KMS-11 (cell line): ENCODE results near the gene SPON2.
"Not testable (repeated sequence)": the region's sequence is repeated elsewhere in the genome, so short reads cannot be mapped to it uniquely, and the experiment has no call there.

ENCODE experiments used
- H2AFZ ChIP-seq: fragments of 200-600 bp; sonication (generic); 2 replicates; pipeline ENCODE4 v1.6.1; 2016; ENCODE audit warnings: antibody characterized with exemption, mixed run types, low read depth
- H3K27ac ChIP-seq: fragments of 200-600 bp; sonication (generic); 2 replicates; pipeline ENCODE4 v1.6.1; 2016; ENCODE audit warnings: mild to moderate bottlenecking, mixed run types
- H3K27me3 ChIP-seq: fragments of 200-600 bp; sonication (generic); 2 replicates; pipeline ENCODE4 v1.6.1; 2017; ENCODE audit warnings: mild to moderate bottlenecking, low read depth, mixed run types, moderate library complexity; ENCODE audit not compliant: insufficient read depth
- H3K36me3 ChIP-seq: fragments of 200-600 bp; sonication (generic); 2 replicates; pipeline ENCODE4 v1.6.1; 2017; ENCODE audit warnings: mild to moderate bottlenecking, mixed run types; ENCODE audit not compliant: insufficient read depth
- H3K4me1 ChIP-seq: fragments of 200-600 bp; sonication (generic); 2 replicates; pipeline ENCODE4 v1.6.1; 2016; ENCODE audit warnings: mild to moderate bottlenecking, low read depth, mixed run types; ENCODE audit not compliant: poor library complexity, severe bottlenecking
- H3K4me2 ChIP-seq: fragments of 200-600 bp; sonication (generic); 2 replicates; pipeline ENCODE4 v1.7.0; 2016; ENCODE audit warnings: mild to moderate bottlenecking, mixed run types
- H3K4me3 ChIP-seq: fragments of 200-600 bp; sonication (generic); IDR thresholded peaks from 2 replicates; pipeline ENCODE4 v1.6.1; 2017; ENCODE audit warnings: low read depth, low read length, mixed read lengths; ENCODE audit not compliant: insufficient read depth
- H3K79me2 ChIP-seq: fragments of 200-600 bp; sonication (generic); 2 replicates; pipeline ENCODE4 v1.6.1; 2016; ENCODE audit warnings: low read depth, mixed run types; ENCODE audit not compliant: insufficient read depth
- H3K9ac ChIP-seq: fragments of 200-600 bp; sonication (generic); 2 replicates; pipeline ENCODE4 v1.6.1; 2016; ENCODE audit warnings: mild to moderate bottlenecking, mixed run types
- H4K20me1 ChIP-seq: fragments of 200-600 bp; sonication (generic); 2 replicates; pipeline ENCODE4 v1.6.1; 2016; ENCODE audit warnings: mild to moderate bottlenecking, mixed run types; ENCODE audit not compliant: insufficient read depth
- CTCF ChIP-seq: fragments of 200-600 bp; sonication (generic); conservative IDR thresholded peaks from 2 replicates; pipeline ENCODE4 v1.6.1; 2017; ENCODE audit warnings: low read depth, mild to moderate bottlenecking, antibody characterized with exemption, low read length, moderate library complexity, mixed read lengths

The SPON2 gene

DNA sequence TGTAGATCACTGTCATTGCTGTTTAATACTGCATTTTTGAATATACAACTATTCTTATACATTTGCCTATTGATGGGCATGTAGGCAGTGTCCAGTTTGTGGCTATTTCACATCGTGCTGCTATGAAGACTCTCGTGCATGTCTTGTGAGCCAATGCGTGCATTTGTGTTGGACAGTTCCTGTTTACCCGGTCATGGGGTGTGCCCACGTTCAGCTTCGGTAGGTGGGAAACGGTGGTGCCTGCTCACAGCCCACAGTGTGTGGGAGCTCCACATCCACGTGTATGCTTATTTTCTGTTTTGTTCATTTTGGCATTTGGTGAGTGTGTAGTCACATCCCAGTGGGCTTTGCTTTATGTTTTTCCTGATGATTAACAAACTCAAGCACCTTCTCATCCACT, 39.4 kb downstream of the SPON2 start:
- Histone ChIP-seq H3K4me3 (no peak overlapping the region), H3K4me1 (no peaks in the 10 kb centered on the region), H3K27ac (no peak overlapping the region), H2AFZ (no peak overlapping the region), H3K27me3 (no peaks in the 10 kb centered on the region), H3K36me3 (no peaks in the 10 kb centered on the region), H3K79me2 (no peaks in the 10 kb centered on the region), H4K20me1 (no peaks in the 10 kb centered on the region), H3K9ac (no peak overlapping the region), H3K4me2 (no peak overlapping the region)
- no peak for TF ChIP-seq CTCF

- no peaks in the 10 kb centered on the region for H3K36me3 ChIP-seq
- H3K79me2 ChIP-seq: no peaks in the 10 kb centered on the region
- no peak overlapping the region for H3K4me3 ChIP-seq
- H3K4me1 ChIP-seq: no peaks in the 10 kb centered on the region
- H2AFZ ChIP-seq: no peak overlapping the region
- no peak overlapping the region for H3K27ac ChIP-seq
- H3K9ac ChIP-seq: no peak overlapping the region
- peak; percentile 94 for TF ChIP-seq CTCF
- H3K4me2 ChIP-seq: no peak overlapping the region
- no peaks in the 10 kb centered on the region for H3K27me3 ChIP-seq
- no peaks in the 10 kb centered on the region for H4K20me1 ChIP-seq
Measured at GRCh38 chr4:1130316-1131186, 41.8 kb downstream of the SPON2 start.

DNA sequence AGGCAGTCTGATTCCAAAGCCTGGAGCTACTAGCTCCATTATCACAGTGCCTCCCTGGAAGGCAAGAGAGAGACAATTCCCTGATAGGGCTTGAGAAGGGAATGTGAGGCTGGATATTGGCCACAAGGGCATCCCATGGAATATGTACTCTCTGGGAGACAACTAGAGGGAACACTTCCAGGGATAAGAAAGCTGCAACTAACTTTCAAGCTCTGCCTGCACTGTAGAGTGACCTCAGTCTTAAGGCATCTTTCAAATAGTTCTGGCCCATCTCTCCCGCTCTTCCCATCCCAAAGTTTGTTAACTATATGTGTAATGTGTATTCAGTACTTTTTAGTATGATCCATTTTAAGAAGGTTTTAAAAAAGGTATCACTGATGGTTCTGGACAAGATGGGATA, 45.9 kb downstream of the SPON2 start:
- no peak for TF ChIP-seq CTCF
- Histone ChIP-seq H3K9ac (no peak overlapping the region), H2AFZ (no peak overlapping the region), H3K27me3 (no peaks in the 10 kb centered on the region), H4K20me1 (no peaks in the 10 kb centered on the region), H3K27ac (no peak overlapping the region), H3K36me3 (no peaks in the 10 kb centered on the region), H3K4me2 (no peak overlapping the region), H3K79me2 (no peaks in the 10 kb centered on the region), H3K4me1 (no peaks in the 10 kb centered on the region), H3K4me3 (no peak overlapping the region)

DNA sequence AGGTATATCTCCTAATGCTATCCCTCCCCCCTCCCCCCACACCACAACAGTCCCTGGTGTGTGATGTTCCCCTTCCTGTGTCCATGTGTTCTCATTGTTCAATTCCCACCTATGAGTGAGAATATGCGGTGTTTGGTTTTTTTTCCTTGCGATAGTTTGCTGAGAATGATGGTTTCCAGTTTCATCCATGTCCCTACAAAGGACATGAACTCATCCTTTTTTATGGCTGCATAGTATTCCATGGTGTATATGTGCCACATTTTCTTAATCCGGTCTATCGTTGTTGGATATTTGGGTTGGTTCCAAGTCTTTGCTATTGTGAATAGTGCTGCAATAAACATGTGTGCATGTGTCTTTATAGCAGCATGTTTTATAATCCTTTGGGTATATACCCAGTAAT, 46.9 kb downstream of the SPON2 start:
- not testable (repeated sequence) for H3K27me3 ChIP-seq, H2AFZ ChIP-seq, H3K4me3 ChIP-seq, H3K4me2 ChIP-seq, H4K20me1 ChIP-seq, H3K9ac ChIP-seq, H3K36me3 ChIP-seq, H3K27ac ChIP-seq, H3K79me2 ChIP-seq, H3K4me1 ChIP-seq

GRCh38 chr4:1124818-1125217, 47.6 kb downstream of the SPON2 start:
- TF ChIP-seq CTCF: no peak
- Histone ChIP-seq H3K27me3 (no peaks in the 10 kb centered on the region), H3K4me2 (no peak overlapping the region), H3K36me3 (no peaks in the 10 kb centered on the region), H3K4me3 (no peak overlapping the region), H3K79me2 (no peaks in the 10 kb centered on the region), H3K4me1 (no peaks in the 10 kb centered on the region), H2AFZ (no peak overlapping the region), H4K20me1 (no peaks in the 10 kb centered on the region), H3K27ac (no peak overlapping the region), H3K9ac (no peak overlapping the region)
